Subcutaneous abdominal adipose tissue (tissue), 5 donors: ENCODE results near the gene FAM114A1.
"Not testable (repeated sequence)": the region's sequence is repeated elsewhere in the genome, so short reads cannot be mapped to it uniquely, and the experiment has no call there.

ENCODE experiments used
- H3K27ac ChIP-seq: one replicate; pipeline ENCODE4 v1.7.0; 2013; ENCODE audit warnings: low read depth, mild to moderate bottlenecking, inconsistent platforms, low read length, moderate library complexity
- H3K27me3 ChIP-seq, 5 donors: one replicate each; pipeline ENCODE4 v1.7.0; 2013; ENCODE audit warnings: low read length in 5 of 5, inconsistent platforms in 1 of 5; ENCODE audit not compliant: control insufficient read depth in 5 of 5, insufficient read depth in 4 of 5
- H3K36me3 ChIP-seq, 5 donors: one replicate each; pipeline ENCODE4 v1.7.0; 2013; ENCODE audit warnings: low read length in 5 of 5; ENCODE audit not compliant: control insufficient read depth in 5 of 5, insufficient read depth in 5 of 5
- H3K4me1 ChIP-seq, 5 donors: one replicate each; pipeline ENCODE4 v1.7.0; 2013; ENCODE audit warnings: low read length in 5 of 5, mild to moderate bottlenecking in 3 of 5, moderate library complexity in 1 of 5; ENCODE audit not compliant: control insufficient read depth in 5 of 5, insufficient read depth in 5 of 5
- H3K4me3 ChIP-seq, 5 donors: one replicate each; pipeline ENCODE4 v1.7.0; 2013; ENCODE audit warnings: low read length in 5 of 5, low read depth in 1 of 5
- H3K9ac ChIP-seq, 5 donors: one replicate each; pipeline ENCODE4 v1.7.0; 2013; ENCODE audit warnings: low read length in 5 of 5, mild to moderate bottlenecking in 4 of 5, moderate library complexity in 3 of 5
- H3K9me3 ChIP-seq, 5 donors: one replicate each; pipeline ENCODE4 v1.7.0; 2013; ENCODE audit warnings: low read length in 5 of 5; ENCODE audit not compliant: control insufficient read depth in 5 of 5
- donor health status: healthy.
- donor health status: healthy.
- donor health status: healthy.
- donor health status: healthy.
- donor health status: healthy.

The FAM114A1 gene

DNA sequence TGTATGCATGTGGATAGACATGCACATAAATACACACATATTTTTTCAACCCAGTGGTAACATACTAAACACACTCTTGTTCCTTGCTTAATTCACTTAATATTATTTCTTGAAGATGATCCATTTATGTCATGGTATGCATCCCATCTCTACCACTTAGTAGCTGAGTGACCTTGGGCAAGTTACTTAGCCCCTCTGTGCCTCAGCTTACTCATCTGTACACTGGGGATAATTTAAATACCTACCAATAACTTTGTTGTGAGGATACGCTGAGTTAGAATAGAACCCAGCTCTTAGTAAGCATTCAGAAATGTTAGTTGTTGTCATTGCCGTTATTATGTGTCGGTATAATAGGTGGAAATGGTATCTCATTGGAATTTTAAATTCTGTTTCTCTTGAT lies 41.4 kb downstream of the FAM114A1 start:
- Histone ChIP-seq H3K4me1 (peaks cover 0 to 5% (median 4%) of the 10 kb centered on the region in 5 donors), H3K27me3 (no peaks in the 10 kb centered on the region), H3K9ac (no peak overlapping the region), H3K27ac (no peak overlapping the region), H3K9me3 (no peaks in the 10 kb centered on the region), H3K4me3 (no peak overlapping the region), H3K36me3 (peaks cover 25 to 87% (median 66%) of the 10 kb centered on the region in 5 donors)

DNA sequence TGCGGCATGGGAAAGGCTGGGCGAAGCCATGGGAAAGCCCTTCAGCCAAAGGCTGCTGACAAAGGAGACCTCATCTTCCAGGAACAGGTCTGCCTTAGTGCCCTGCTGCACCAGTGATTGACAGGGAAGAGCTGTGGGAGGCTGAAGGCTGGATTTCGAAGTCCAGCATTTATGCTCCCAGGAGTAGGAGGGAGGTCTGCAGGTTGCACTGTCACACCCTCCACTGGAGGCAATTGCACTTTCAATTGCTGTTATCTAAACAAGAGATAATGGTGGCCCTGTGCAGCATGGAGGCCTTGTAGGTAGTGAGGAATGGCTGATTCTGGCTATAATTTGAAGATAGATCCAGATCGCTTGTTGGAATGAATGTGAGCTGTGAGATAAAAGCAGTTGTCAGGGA lies 43.7 kb downstream of the FAM114A1 start:
- H3K4me1 ChIP-seq, result peaks cover 0 to 2% (median 0%) of the 10 kb centered on the region in 5 donors
- no peaks in the 10 kb centered on the region for H3K27me3 ChIP-seq
- H3K36me3 ChIP-seq, result peaks cover 32 to 88% (median 70%) of the 10 kb centered on the region in 5 donors
- H3K27ac ChIP-seq, result no peak overlapping the region
- no peaks in the 10 kb centered on the region for H3K9me3 ChIP-seq
- H3K4me3 ChIP-seq, result no peak overlapping the region
- no peak overlapping the region for H3K9ac ChIP-seq

DNA sequence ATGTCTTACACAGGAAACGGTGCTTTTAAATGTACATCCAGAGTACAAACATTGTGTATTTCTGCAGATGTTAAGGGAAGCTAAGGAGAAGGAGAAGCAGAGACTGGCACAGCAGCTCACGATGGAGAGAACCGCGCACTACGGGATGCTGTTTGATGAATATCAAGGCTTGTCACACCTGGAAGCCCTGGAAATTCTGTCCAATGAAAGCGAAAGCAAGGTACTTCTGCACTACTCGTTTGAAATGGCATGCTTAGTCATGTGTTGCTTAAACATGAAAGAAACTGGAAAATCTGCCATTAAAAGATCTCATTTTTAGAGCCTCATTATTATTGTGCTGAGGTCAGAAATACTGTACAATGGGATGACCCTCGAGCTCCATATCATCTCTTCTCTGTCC lies 47.2 kb downstream of the FAM114A1 start:
- Histone ChIP-seq H3K9me3 (no peaks in the 10 kb centered on the region), H3K27ac (no peak overlapping the region), H3K27me3 (no peaks in the 10 kb centered on the region), H3K4me1 (peaks cover 0 to 2% (median 0%) of the 10 kb centered on the region in 5 donors), H3K36me3 (peaks cover 17 to 84% (median 61%) of the 10 kb centered on the region in 5 donors), H3K4me3 (no peak overlapping the region), H3K9ac (no peak overlapping the region)

DNA sequence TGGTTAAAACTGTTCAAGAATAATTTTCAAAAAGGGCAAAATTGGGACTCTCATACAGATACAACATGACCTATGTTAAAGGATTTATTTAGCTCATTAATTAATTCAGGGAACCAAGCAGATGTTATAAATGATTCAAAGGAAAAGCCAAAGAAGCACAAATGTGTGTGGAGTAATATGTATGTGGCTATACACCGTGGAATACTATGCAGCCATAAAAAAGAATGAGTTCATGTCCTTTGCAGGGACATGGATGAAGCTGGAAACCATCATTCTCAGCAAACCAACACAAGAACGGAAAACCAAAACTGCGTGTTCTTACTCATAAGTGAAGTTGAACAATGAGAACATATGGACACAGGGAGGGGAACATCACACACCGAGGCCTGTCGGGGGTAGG lies 48.7 kb downstream of the FAM114A1 start:
- H3K27ac ChIP-seq, H3K9ac ChIP-seq, H3K9me3 ChIP-seq, H3K4me1 ChIP-seq, H3K4me3 ChIP-seq, H3K27me3 ChIP-seq: not testable (repeated sequence)
- H3K36me3 ChIP-seq, result peaks cover 17 to 80% (median 60%) of the 10 kb centered on the region in 5 donors

DNA sequence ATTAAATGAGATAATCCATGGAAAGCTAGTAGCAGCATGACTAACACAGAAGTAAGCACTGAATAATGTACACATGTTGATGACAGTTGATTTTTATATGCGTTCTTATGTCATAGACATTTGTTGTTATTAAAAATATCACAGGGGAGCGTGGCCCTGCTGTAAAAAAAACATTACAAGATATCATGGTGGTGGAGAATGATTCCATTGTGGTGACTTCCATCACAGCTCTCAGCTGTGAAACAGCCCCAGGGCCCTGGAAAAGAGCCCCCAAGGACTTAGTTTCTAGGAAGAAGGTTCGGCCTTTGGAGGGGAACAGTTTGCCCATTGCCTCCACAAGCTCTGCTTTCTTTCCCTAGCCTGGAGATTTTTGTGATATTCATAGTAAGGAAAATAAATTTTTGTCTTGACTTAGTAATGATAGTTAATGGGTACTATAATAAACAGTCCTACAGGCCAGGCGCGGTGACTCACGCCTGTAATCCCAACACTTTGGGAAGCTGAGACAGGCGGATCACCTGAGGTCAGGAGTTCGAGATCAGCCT lies 49.9 kb downstream of the FAM114A1 start:
- H3K4me1 ChIP-seq, result no peaks in the 10 kb centered on the region
- H3K27me3 ChIP-seq, result no peaks in the 10 kb centered on the region
- no peak overlapping the region for H3K9ac ChIP-seq
- peaks cover 22 to 83% (median 62%) of the 10 kb centered on the region in 5 donors for H3K36me3 ChIP-seq
- no peak overlapping the region for H3K4me3 ChIP-seq
- no peak overlapping the region for H3K27ac ChIP-seq
- H3K9me3 ChIP-seq, result no peaks in the 10 kb centered on the region

DNA sequence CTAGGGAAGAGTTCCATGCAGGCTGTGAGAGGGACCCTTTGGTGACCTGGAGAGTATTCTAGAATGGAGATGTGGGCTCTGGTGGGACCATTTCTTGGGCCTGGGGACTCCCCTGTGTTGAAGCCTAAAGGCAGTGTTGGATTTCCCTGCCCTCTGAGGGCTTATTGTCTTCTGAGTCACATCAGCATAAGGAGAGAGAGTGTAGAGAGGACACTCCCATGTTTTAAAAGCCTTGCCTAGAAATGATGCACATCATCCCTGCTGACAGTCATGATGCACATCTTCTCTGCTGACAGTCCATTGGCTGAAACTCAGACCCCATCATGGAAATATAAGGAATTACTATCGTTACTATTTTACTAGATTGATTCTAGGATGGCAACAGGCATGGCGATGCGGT lies 51.9 kb downstream of the FAM114A1 start:
- H3K4me1 ChIP-seq, result no peaks in the 10 kb centered on the region
- H3K4me3 ChIP-seq, result no peak overlapping the region
- H3K36me3 ChIP-seq, result peaks cover 29 to 84% (median 72%) of the 10 kb centered on the region in 5 donors
- no peak overlapping the region for H3K9ac ChIP-seq
- H3K27me3 ChIP-seq, result no peaks in the 10 kb centered on the region
- H3K27ac ChIP-seq, result no peak overlapping the region
- no peaks in the 10 kb centered on the region for H3K9me3 ChIP-seq

DNA sequence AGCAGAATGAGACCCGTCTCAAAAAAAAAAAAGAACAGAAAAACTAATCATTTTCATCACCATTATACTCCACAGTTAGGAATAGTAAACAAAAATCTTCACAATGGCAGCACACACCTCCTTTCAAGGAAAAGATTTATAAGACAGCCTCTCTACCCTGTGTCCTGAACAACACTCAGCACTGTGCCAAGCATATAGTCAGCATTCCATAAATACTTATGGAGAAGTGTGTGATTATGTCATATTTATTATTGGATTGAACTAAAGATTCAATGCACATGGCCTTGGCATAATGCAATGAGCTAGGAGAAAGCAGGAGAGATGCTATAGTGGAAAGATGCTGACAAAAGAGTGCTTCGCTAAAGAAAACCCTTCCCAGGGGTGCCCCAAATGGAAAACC lies 52.6 kb downstream of the FAM114A1 start:
- Histone ChIP-seq H3K27me3 (no peaks in the 10 kb centered on the region), H3K4me3 (no peak overlapping the region), H3K9me3 (no peaks in the 10 kb centered on the region), H3K9ac (no peak overlapping the region), H3K27ac (no peak overlapping the region), H3K4me1 (no peaks in the 10 kb centered on the region), H3K36me3 (peaks cover 32 to 81% (median 69%) of the 10 kb centered on the region in 5 donors)

DNA sequence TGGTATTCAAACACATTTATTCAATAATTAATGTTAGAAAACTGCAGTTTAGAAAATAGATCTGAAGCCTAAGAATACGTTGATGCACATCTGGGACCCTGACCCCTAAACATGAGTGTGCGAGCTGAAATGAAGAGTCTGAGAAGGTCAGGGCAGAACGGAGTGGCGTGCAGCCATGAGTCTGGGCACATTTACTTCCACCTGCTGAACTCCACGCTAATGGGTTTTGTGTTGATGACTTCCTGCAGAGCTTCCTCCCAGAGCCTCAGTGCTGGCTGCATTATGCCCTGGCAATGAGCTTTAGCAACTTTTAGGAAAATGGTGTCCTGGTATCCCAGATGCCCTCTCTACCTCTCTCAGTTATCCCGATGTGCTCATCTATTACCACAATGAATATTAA lies 53.1 kb downstream of the FAM114A1 start:
- Histone ChIP-seq H3K9ac (no peak overlapping the region), H3K36me3 (peaks cover 29 to 76% (median 64%) of the 10 kb centered on the region in 5 donors), H3K27ac (no peak overlapping the region)

DNA sequence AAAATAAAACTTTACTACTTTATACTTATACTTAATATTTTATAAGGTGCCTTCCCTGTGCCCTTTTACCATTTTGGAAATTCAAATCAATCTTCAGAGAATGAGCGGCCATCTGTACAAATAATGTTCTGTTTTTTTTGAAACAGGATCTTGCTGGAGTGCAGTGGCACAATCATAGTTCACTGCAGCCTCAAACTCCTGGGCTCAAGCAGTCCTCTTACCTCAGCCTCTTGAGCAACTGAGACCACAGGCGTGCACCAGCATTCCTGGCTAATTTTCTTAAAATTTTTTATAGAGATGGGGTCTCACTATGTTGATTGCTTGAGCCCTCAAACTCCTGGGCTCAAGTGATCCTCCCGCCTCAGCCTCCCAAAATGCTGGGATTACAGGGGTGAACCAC lies 53.5 kb downstream of the FAM114A1 start:
- H3K9me3 ChIP-seq, result no peaks in the 10 kb centered on the region
- no peak overlapping the region for H3K27ac ChIP-seq
- peaks cover 26 to 75% (median 63%) of the 10 kb centered on the region in 5 donors for H3K36me3 ChIP-seq
- no peak overlapping the region for H3K9ac ChIP-seq
- H3K27me3 ChIP-seq, result no peaks in the 10 kb centered on the region
- H3K4me3 ChIP-seq, result no peak overlapping the region
- H3K4me1 ChIP-seq, result no peaks in the 10 kb centered on the region

More for the DNA sequence above, 53.1 kb downstream of the FAM114A1 start:
- H3K9me3 ChIP-seq, result no peaks in the 10 kb centered on the region
- H3K4me1 ChIP-seq, result no peaks in the 10 kb centered on the region
- no peaks in the 10 kb centered on the region for H3K27me3 ChIP-seq
- no peak overlapping the region for H3K4me3 ChIP-seq

DNA sequence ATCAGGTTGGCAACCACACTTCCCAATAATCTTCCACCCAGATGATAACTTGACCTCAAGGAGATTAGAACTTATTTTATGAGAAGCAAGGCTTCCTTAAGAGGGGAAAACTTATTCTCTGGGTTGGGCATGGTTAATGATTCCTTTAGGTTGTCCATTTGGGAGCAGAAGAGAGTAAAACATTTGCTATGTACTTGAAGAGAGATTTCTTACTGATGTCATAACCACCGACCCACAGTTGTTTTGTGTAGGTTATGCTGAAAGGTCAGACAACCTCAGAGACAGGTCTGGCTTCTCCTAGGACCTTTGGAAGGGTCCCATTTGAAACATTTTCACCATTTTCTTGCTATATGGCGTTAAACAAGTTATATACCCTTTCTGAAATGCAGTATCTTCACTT lies 56.1 kb downstream of the FAM114A1 start:
- Histone ChIP-seq H3K36me3 (peaks cover 25 to 77% (median 70%) of the 10 kb centered on the region in 5 donors), H3K27ac (no peak overlapping the region), H3K9ac (no peak overlapping the region), H3K27me3 (no peaks in the 10 kb centered on the region), H3K4me1 (no peaks in the 10 kb centered on the region), H3K9me3 (no peaks in the 10 kb centered on the region), H3K4me3 (no peak overlapping the region)
